H9 (cell line): ENCODE measurements around the gene SLC12A4. TPM values are rescaled to one million over a fixed set of nuclear protein-coding genes. Genes with fewer than 3 reads are reported as not detected.

Experiments used
- DNase-seq: peaks from one replicate; pipeline ENCODE4 v3.0.0-alpha.2; 2017
- H2AFZ ChIP-seq: one replicate; pipeline ENCODE4 v1.6.1; 2013; ENCODE audit warnings: mild to moderate bottlenecking, low read length, control low read depth, moderate library complexity
- H2AK5ac ChIP-seq: 2 replicates; pipeline ENCODE4 v1.6.1; 2013; ENCODE audit warnings: low read length, control low read depth, mixed read lengths; ENCODE audit not compliant: insufficient read length
- H2BK120ac ChIP-seq: one replicate; pipeline ENCODE4 v1.6.1; 2013; ENCODE audit warnings: low read depth, mild to moderate bottlenecking, low read length, control low read depth, inconsistent platforms; ENCODE audit not compliant: poor library complexity, severe bottlenecking
- H2BK12ac ChIP-seq: 2 replicates; pipeline ENCODE4 v1.6.1; 2013; ENCODE audit warnings: low read length, control low read depth, mixed read lengths, low read depth; ENCODE audit not compliant: insufficient read length
- H2BK15ac ChIP-seq: 2 replicates; pipeline ENCODE4 v1.6.1; 2013; ENCODE audit warnings: low read depth, low read length, control low read depth
- H2BK20ac ChIP-seq: one replicate; pipeline ENCODE4 v1.6.1; 2013; ENCODE audit warnings: low read depth, mild to moderate bottlenecking, low read length, control low read depth, inconsistent platforms; ENCODE audit not compliant: poor library complexity, severe bottlenecking
- H2BK5ac ChIP-seq: 2 replicates; pipeline ENCODE4 v1.6.1; 2013; ENCODE audit warnings: low read length, control low read depth, mixed read lengths; ENCODE audit not compliant: insufficient read length
- H3K14ac ChIP-seq: 2 replicates; pipeline ENCODE4 v1.6.1; 2013; ENCODE audit warnings: low read length, control low read depth; ENCODE audit not compliant: insufficient read depth
- H3K18ac ChIP-seq: 2 replicates; pipeline ENCODE4 v1.6.1; 2013; ENCODE audit warnings: low read depth, mild to moderate bottlenecking, mixed read lengths, low read length, control low read depth; ENCODE audit not compliant: insufficient read length
- H3K23ac ChIP-seq: 2 replicates; pipeline ENCODE4 v1.6.1; 2013; ENCODE audit warnings: low read length, control low read depth, mixed read lengths, low read depth; ENCODE audit not compliant: insufficient read length
- H3K23me2 ChIP-seq: 2 replicates; pipeline ENCODE4 v1.6.1; 2013; ENCODE audit warnings: low read depth, mild to moderate bottlenecking, mixed read lengths, low read length, control low read depth; ENCODE audit not compliant: insufficient read length, poor library complexity, severe bottlenecking
- H3K27ac ChIP-seq: 2 replicates; pipeline ENCODE4 v1.5.1; 2013; ENCODE audit warnings: low read length, control low read depth, mixed read lengths, low read depth; ENCODE audit not compliant: insufficient read length
- H3K27me3 ChIP-seq: 2 replicates; pipeline ENCODE4 v1.6.1; 2013; ENCODE audit warnings: low read length, control low read depth, inconsistent platforms; ENCODE audit not compliant: insufficient read depth
- H3K4ac ChIP-seq: 2 replicates; pipeline ENCODE4 v1.6.1; 2013; ENCODE audit warnings: low read depth, mild to moderate bottlenecking, control low read depth, inconsistent platforms, low read length, moderate library complexity
- H3K4me1 ChIP-seq: 2 replicates; pipeline ENCODE4 v1.6.1; 2013; ENCODE audit warnings: low read length, control low read depth, inconsistent platforms; ENCODE audit not compliant: insufficient read depth
- H3K4me2 ChIP-seq: 2 replicates; pipeline ENCODE4 v1.6.1; 2013; ENCODE audit warnings: low read length, control low read depth, mixed read lengths; ENCODE audit not compliant: insufficient read length, insufficient read depth
- H3K56ac ChIP-seq: 2 replicates; pipeline ENCODE4 v1.6.1; 2013; ENCODE audit warnings: low read depth, mild to moderate bottlenecking, mixed read lengths, low read length, control low read depth; ENCODE audit not compliant: insufficient read length
- H3K79me1 ChIP-seq: 2 replicates; pipeline ENCODE4 v1.6.1; 2013; ENCODE audit warnings: low read depth, mild to moderate bottlenecking, moderate library complexity, low read length, control low read depth, inconsistent platforms; ENCODE audit not compliant: insufficient read depth, poor library complexity, severe bottlenecking
- H3K79me2 ChIP-seq: 2 replicates; pipeline ENCODE4 v1.6.1; 2013; ENCODE audit warnings: low read length, control low read depth, inconsistent platforms; ENCODE audit not compliant: insufficient read depth
- H3K9ac ChIP-seq: 2 replicates; pipeline ENCODE4 v1.6.1; 2013; ENCODE audit warnings: low read length, control low read depth, mixed read lengths; ENCODE audit not compliant: insufficient read length; ENCODE audit errors: extremely low read depth
- H3K9me3 ChIP-seq: one replicate; pipeline ENCODE4 v1.6.1; 2013; ENCODE audit warnings: low read depth, low read length, inconsistent platforms; ENCODE audit not compliant: control insufficient read depth
- H3T11ph ChIP-seq: one replicate; pipeline ENCODE4 v1.6.1; 2013; ENCODE audit warnings: mild to moderate bottlenecking, low read length, control low read depth, inconsistent platforms
- H4K20me1 ChIP-seq: one replicate; pipeline ENCODE4 v1.6.1; 2013; ENCODE audit not compliant: control insufficient read depth, insufficient read length, insufficient read depth
- H4K5ac ChIP-seq: 2 replicates; pipeline ENCODE4 v1.6.1; 2013; ENCODE audit warnings: low read depth, mild to moderate bottlenecking, mixed read lengths, low read length, control low read depth; ENCODE audit not compliant: insufficient read length
- H4K8ac ChIP-seq: replicated peaks from 2 replicates; pipeline ENCODE4 v1.6.1; 2013; ENCODE audit warnings: low read length, control low read depth, mixed read lengths, low read depth; ENCODE audit not compliant: insufficient read length
- H4K91ac ChIP-seq: 2 replicates; pipeline ENCODE4 v1.6.1; 2013; ENCODE audit warnings: low read depth, mild to moderate bottlenecking, moderate library complexity, mixed read lengths, low read length, control low read depth; ENCODE audit not compliant: insufficient read length
- H3K27ac Mint-ChIP-seq, 3 experiments: 2 replicates in 2 of 3; 3 replicates in 1 of 3; pipeline ENCODE4 v1.8.0; 2020 to 2021; ENCODE audit warnings: mixed read lengths in 3 of 3, mild to moderate bottlenecking in 1 of 3, moderate library complexity in 1 of 3
- H3K27me3 Mint-ChIP-seq: 2 replicates; pipeline ENCODE4 v1.8.0; 2021; ENCODE audit warnings: low read depth, mild to moderate bottlenecking, moderate library complexity, mixed read lengths
- H3K36me3 Mint-ChIP-seq, 3 experiments: 2 replicates in 2 of 3; 3 replicates in 1 of 3; pipeline ENCODE4 v1.8.0; 2020 to 2021; ENCODE audit warnings: low read depth in 3 of 3, mixed read lengths in 3 of 3; ENCODE audit not compliant: insufficient read depth in 1 of 3
- H3K4me1 Mint-ChIP-seq, 2 experiments: 2 replicates each; pipeline ENCODE4 v1.8.0; 2020; ENCODE audit warnings: mixed read lengths in 2 of 2
- H3K4me3 Mint-ChIP-seq, 2 experiments: 2 replicates in 1 of 2; 3 replicates in 1 of 2; pipeline ENCODE4 v1.8.0; 2020 to 2021; ENCODE audit warnings: mild to moderate bottlenecking in 2 of 2, mixed read lengths in 2 of 2, moderate library complexity in 1 of 2
- H3K9me3 Mint-ChIP-seq, 2 experiments: 2 replicates in 1 of 2; 3 replicates in 1 of 2; pipeline ENCODE4 v1.8.0; 2020; ENCODE audit warnings: mild to moderate bottlenecking in 2 of 2, mixed read lengths in 2 of 2, moderate library complexity in 1 of 2
- CTCF ChIP-seq: fragments of 200-600 bp; sonication (generic); conservative IDR thresholded peaks from 3 replicates; pipeline ENCODE4 v1.8.0; 2021; ENCODE audit warnings: antibody characterized with exemption, mild to moderate bottlenecking
- WGBS: extraction: QIAGEN DNeasy Blood & Tissue Kit; methylation state at CpG from one replicate; pipeline ENCODE4 v1.1.7; 2013; ENCODE audit warnings: missing lambda C conversion rate, low lambda C conversion rate, mixed read lengths; ENCODE audit not compliant: insufficient read length; ENCODE audit errors: extremely low coverage; 5-methylcytosine and 5-hydroxymethylcytosine counted together
- total RNA-seq: library from RNA; stranded (reverse); gene quantifications from 2 replicates; pipeline ENCODE4 v1.2.1, GENCODE V29; 2021

SLC12A4 gene
- total RNA-seq, 1 experiment from 2014 or later, result 46.7 TPM

- Histone ChIP-seq H3K4me1 (peaks cover 2% of the 10 kb centered on the region; the same call in 1 of the 2 replicates), H3K79me2 (no peaks in the 10 kb centered on the region), H3T11ph (no peak within 1 kb of the TSS), H4K20me1 (no peaks in the 10 kb centered on the region), H3K4me2 (no peak within 1 kb of the TSS), H2BK12ac (no peak within 1 kb of the TSS), H4K91ac (no peak within 1 kb of the TSS), H3K18ac (no peak within 1 kb of the TSS), H2BK15ac (no peak within 1 kb of the TSS), H3K9me3 (no peaks in the 10 kb centered on the region), H2BK120ac (no peak within 1 kb of the TSS), H4K8ac (no peak within 1 kb of the TSS), H3K56ac (no peak within 1 kb of the TSS), H2AK5ac (no peak within 1 kb of the TSS), H3K9ac (no peak within 1 kb of the TSS), H3K23ac (no peak within 1 kb of the TSS), H2BK5ac (no peak within 1 kb of the TSS), H2BK20ac (no peak within 1 kb of the TSS), H3K14ac (no peak within 1 kb of the TSS; the same call in 1 of the 2 replicates), H3K4ac (no peak within 1 kb of the TSS), H2AFZ (no peak within 1 kb of the TSS), H3K27me3 (no peaks in the 10 kb centered on the region; the same call in 1 of the 2 replicates), H3K23me2 (no peaks in the 10 kb centered on the region), H4K5ac (no peak within 1 kb of the TSS), H3K79me1 (no peaks in the 10 kb centered on the region), H3K27ac (no peak within 1 kb of the TSS)
- DNase-seq, result peak; percentile 82
- WGBS, result no CpG with 5 or more reads among the region's 62 CpGs
- Mint-ChIP-seq H3K27me3 (peaks cover 19% of the 10 kb centered on the region), H3K4me1 (peaks cover 6 to 8% of the 10 kb centered on the region in 2 experiments), H3K36me3 (no peaks in the 10 kb centered on the region), H3K9me3 (no peaks in the 10 kb centered on the region), H3K27ac (peak within 1 kb of the TSS in 1 of 3 experiments; percentile 65; a peak in 1 of 7 replicates), H3K4me3 (no peak within 1 kb of the TSS)
- peak; percentile 86 for TF ChIP-seq CTCF
Measured at GRCh38 chr16:67979955-67980678, 11.7 kb upstream of the SLC12A4 start, which contains the start of gene DPEP3. DPEP3 (minus strand) TSS chr16:67980499; CDS start chr16:67980380, 119 bp downstream.
